OCI-LY3 (cell line): ENCODE data around the gene IPO11.

Source experiments
- CTCF ChIP-seq: fragments of 200-600, 300-600 bp; sonication (generic); IDR thresholded peaks from 2 replicates; pipeline ENCODE4 v1.5.1; 2014; ENCODE audit warnings: antibody characterized with exemption, low read length, low read depth
- EZH2phosphoT487 ChIP-seq: fragments of 200-600 bp; shearing (Covaris generic); IDR thresholded peaks from 2 replicates; pipeline ENCODE4 v1.6.1; 2018; ENCODE audit warnings: antibody characterized with exemption, mixed run types, low read depth

- TF ChIP-seq CTCF (no peak), EZH2phosphoT487 (no peak)
Measured at GRCh38 chr5:62650197-62650596, 237.6 kb downstream of the IPO11 start.
